Trophoblast cell (in vitro differentiated cells and primary cell): ENCODE data around the gene SZRD1.

Experiments
- DNase-seq, 2 donors: peaks; one replicate each; pipeline ENCODE4 v3.0.0-alpha.2; 2016
- H2AFZ ChIP-seq: 2 replicates; pipeline ENCODE4 v1.6.1; 2013; ENCODE audit warnings: low read length, moderate library complexity, mild to moderate bottlenecking; ENCODE audit not compliant: insufficient read depth, poor library complexity
- H2AK5ac ChIP-seq: 2 replicates; pipeline ENCODE4 v1.6.1; 2013; ENCODE audit warnings: mild to moderate bottlenecking, low read length
- H2BK120ac ChIP-seq: 2 replicates; pipeline ENCODE4 v1.6.1; 2013; ENCODE audit warnings: low read length, mild to moderate bottlenecking, moderate library complexity; ENCODE audit not compliant: insufficient read depth, poor library complexity
- H2BK12ac ChIP-seq: 2 replicates; pipeline ENCODE4 v1.6.1; 2013; ENCODE audit warnings: mild to moderate bottlenecking, low read length, moderate library complexity
- H2BK5ac ChIP-seq: 2 replicates; pipeline ENCODE4 v1.6.1; 2013; ENCODE audit warnings: low read length, low read depth, moderate library complexity, mild to moderate bottlenecking; ENCODE audit not compliant: poor library complexity
- H3K14ac ChIP-seq: 2 replicates; pipeline ENCODE4 v1.6.1; 2013; ENCODE audit warnings: mild to moderate bottlenecking, low read length
- H3K18ac ChIP-seq: 2 replicates; pipeline ENCODE4 v1.6.1; 2013; ENCODE audit warnings: mild to moderate bottlenecking, low read length
- H3K23ac ChIP-seq: 2 replicates; pipeline ENCODE4 v1.6.1; 2013; ENCODE audit warnings: low read length
- H3K27ac ChIP-seq: 2 replicates; pipeline ENCODE4 v1.5.1; 2013; ENCODE audit warnings: low read depth, mild to moderate bottlenecking, inconsistent platforms, low read length, moderate library complexity
- H3K27me3 ChIP-seq: 2 replicates; pipeline ENCODE4 v1.6.1; 2013; ENCODE audit warnings: inconsistent platforms, mild to moderate bottlenecking, low read length, moderate library complexity; ENCODE audit not compliant: insufficient read depth
- H3K36me3 ChIP-seq, 2 experiments: 1 replicate in 1 of 2; 2 replicates in 1 of 2; pipeline ENCODE4 v1.6.1; 2013; ENCODE audit warnings: low read length in 2 of 2, mild to moderate bottlenecking in 2 of 2, moderate library complexity in 1 of 2; ENCODE audit not compliant: insufficient read depth in 2 of 2, control insufficient read depth in 1 of 2
- H3K4ac ChIP-seq: 2 replicates; pipeline ENCODE4 v1.6.1; 2013; ENCODE audit warnings: low read depth, mild to moderate bottlenecking, low read length, moderate library complexity
- H3K4me1 ChIP-seq, 2 experiments: 1 replicate in 1 of 2; 2 replicates in 1 of 2; pipeline ENCODE4 v1.6.1; 2013; ENCODE audit warnings: low read length in 2 of 2, mild to moderate bottlenecking in 2 of 2, moderate library complexity in 1 of 2; ENCODE audit not compliant: insufficient read depth in 2 of 2, control insufficient read depth in 1 of 2
- H3K4me2 ChIP-seq: 2 replicates; pipeline ENCODE4 v1.6.1; 2013; ENCODE audit warnings: inconsistent platforms, mild to moderate bottlenecking, low read length, moderate library complexity
- H3K4me3 ChIP-seq: 2 replicates; pipeline ENCODE4 v1.5.1; 2013; ENCODE audit warnings: mild to moderate bottlenecking, low read depth, low read length, inconsistent platforms
- H3K79me1 ChIP-seq: one replicate; pipeline ENCODE4 v1.6.1; 2013; ENCODE audit warnings: low read length
- H3K79me2 ChIP-seq: 2 replicates; pipeline ENCODE4 v1.6.1; 2013; ENCODE audit warnings: low read length, mild to moderate bottlenecking; ENCODE audit not compliant: control insufficient read depth, insufficient read depth, poor library complexity
- H3K9ac ChIP-seq: 2 replicates; pipeline ENCODE4 v1.6.1; 2013; ENCODE audit warnings: mild to moderate bottlenecking, low read length
- H3K9me3 ChIP-seq: 2 replicates; pipeline ENCODE4 v1.6.1; 2013; ENCODE audit warnings: low read depth, mild to moderate bottlenecking, control low read depth, inconsistent platforms, low read length; ENCODE audit not compliant: insufficient read depth
- H4K12ac ChIP-seq: 2 replicates; pipeline ENCODE4 v1.6.1; 2013; ENCODE audit warnings: low read depth, mild to moderate bottlenecking, low read length, moderate library complexity
- H4K8ac ChIP-seq: 2 replicates; pipeline ENCODE4 v1.6.1; 2013; ENCODE audit warnings: low read depth, mild to moderate bottlenecking, low read length, moderate library complexity
- H4K91ac ChIP-seq: one replicate; pipeline ENCODE4 v1.6.1; 2013; ENCODE audit warnings: low read depth, mild to moderate bottlenecking, low read length, moderate library complexity
- WGBS: extraction: QIAGEN DNeasy Blood & Tissue Kit; methylation state at CpG from one replicate; pipeline ENCODE4 v1.1.7; 2013; ENCODE audit warnings: missing lambda C conversion rate; ENCODE audit not compliant: insufficient read length, insufficient coverage; ENCODE audit errors: extremely low coverage; 5-methylcytosine and 5-hydroxymethylcytosine counted together

Gene SZRD1

GRCh38 chr1:16326833-16327404 is 40.1 kb upstream of the SZRD1 start:
- H3K23ac ChIP-seq = no peak overlapping the region
- no peaks in the 10 kb centered on the region for H3K79me2 ChIP-seq
- H2BK120ac ChIP-seq = no peak overlapping the region
- H3K9ac ChIP-seq = no peak overlapping the region
- no peak overlapping the region for H3K4ac ChIP-seq
- H4K8ac ChIP-seq = no peak overlapping the region
- WGBS = no CpG with 5 or more reads among the region's 5 CpGs
- no peak overlapping the region for H4K91ac ChIP-seq
- H2AFZ ChIP-seq = no peak overlapping the region
- peaks cover 0 to 2% of the 10 kb centered on the region in 2 experiments for H3K4me1 ChIP-seq
- no peak overlapping the region for H3K14ac ChIP-seq
- no peak overlapping the region for H3K4me2 ChIP-seq
- H2BK12ac ChIP-seq = no peak overlapping the region
- H3K4me3 ChIP-seq = no peak overlapping the region
- H3K79me1 ChIP-seq = no peaks in the 10 kb centered on the region
- H3K27ac ChIP-seq = no peak overlapping the region
- no peak overlapping the region for H4K12ac ChIP-seq
- H3K27me3 ChIP-seq = no peaks in the 10 kb centered on the region
- peaks cover 0 to 2% of the 10 kb centered on the region in 2 experiments for H3K36me3 ChIP-seq
- no peak overlapping the region for H2BK5ac ChIP-seq
- H3K18ac ChIP-seq = no peak overlapping the region
- no peak overlapping the region for H2AK5ac ChIP-seq
- H3K9me3 ChIP-seq = no peaks in the 10 kb centered on the region
- no peak for DNase-seq

GRCh38 chr1:16334655-16335340 is 32.2 kb upstream of the SZRD1 start:
- no peak overlapping the region for H2AK5ac ChIP-seq
- peaks cover 0 to 2% of the 10 kb centered on the region in 2 experiments for H3K36me3 ChIP-seq
- no peaks in the 10 kb centered on the region for H3K4me1 ChIP-seq
- H3K79me1 ChIP-seq = no peaks in the 10 kb centered on the region
- H3K4me3 ChIP-seq = no peak overlapping the region
- no peak overlapping the region for H4K12ac ChIP-seq
- H3K18ac ChIP-seq = no peak overlapping the region
- H2BK12ac ChIP-seq = no peak overlapping the region
- H3K27me3 ChIP-seq = no peaks in the 10 kb centered on the region
- H2BK120ac ChIP-seq = no peak overlapping the region
- no peak overlapping the region for H4K8ac ChIP-seq
- no peak overlapping the region for H3K4ac ChIP-seq
- no peak overlapping the region for H3K9ac ChIP-seq
- H2AFZ ChIP-seq = no peak overlapping the region
- peak in 1 of 2 donors; percentile 14 for DNase-seq
- H3K4me2 ChIP-seq = no peak overlapping the region
- no peak overlapping the region for H3K23ac ChIP-seq
- no peak overlapping the region for H4K91ac ChIP-seq
- no CpG with 5 or more reads among the region's 7 CpGs for WGBS
- H3K79me2 ChIP-seq = no peaks in the 10 kb centered on the region
- H3K27ac ChIP-seq = no peak overlapping the region
- no peaks in the 10 kb centered on the region for H3K9me3 ChIP-seq
- no peak overlapping the region for H2BK5ac ChIP-seq
- no peak overlapping the region for H3K14ac ChIP-seq

GRCh38 chr1:16338961-16339360 is 28.1 kb upstream of the SZRD1 start:
- WGBS = 100% methylated on average over 1 of the region's 5 CpGs
- Histone ChIP-seq H2BK5ac (no peak overlapping the region), H4K12ac (no peak overlapping the region), H3K36me3 (peaks cover 2 to 4% of the 10 kb centered on the region in 2 experiments), H3K79me2 (peaks cover 2% of the 10 kb centered on the region), H3K9ac (no peak overlapping the region), H4K8ac (no peak overlapping the region), H2AFZ (no peak overlapping the region), H3K27me3 (no peaks in the 10 kb centered on the region), H3K4me1 (no peaks in the 10 kb centered on the region), H2BK12ac (no peak overlapping the region), H3K23ac (no peak overlapping the region), H3K27ac (no peak overlapping the region), H3K4ac (no peak overlapping the region), H3K9me3 (no peaks in the 10 kb centered on the region), H3K4me2 (no peak overlapping the region), H2BK120ac (no peak overlapping the region), H4K91ac (no peak overlapping the region), H3K79me1 (no peaks in the 10 kb centered on the region), H3K14ac (no peak overlapping the region), H3K18ac (no peak overlapping the region), H2AK5ac (no peak overlapping the region), H3K4me3 (no peak overlapping the region)
- DNase-seq = no peak

- Histone ChIP-seq H3K23ac (no peak overlapping the region), H3K18ac (no peak overlapping the region), H2AK5ac (no peak overlapping the region), H3K27me3 (no peaks in the 10 kb centered on the region), H2BK5ac (no peak overlapping the region), H3K36me3 (peaks cover 2 to 4% of the 10 kb centered on the region in 2 experiments), H2BK120ac (no peak overlapping the region), H4K12ac (no peak overlapping the region), H4K8ac (no peak overlapping the region), H3K9ac (no peak overlapping the region), H3K4ac (no peak overlapping the region), H3K79me1 (no peaks in the 10 kb centered on the region), H2BK12ac (no peak overlapping the region), H3K14ac (no peak overlapping the region), H2AFZ (no peak overlapping the region), H3K4me1 (no peaks in the 10 kb centered on the region), H3K4me2 (no peak overlapping the region), H3K27ac (no peak overlapping the region), H3K4me3 (no peak overlapping the region), H4K91ac (no peak overlapping the region), H3K79me2 (peaks cover 2% of the 10 kb centered on the region), H3K9me3 (no peaks in the 10 kb centered on the region)
- no CpG with 5 or more reads among the region's 1 CpG for WGBS
- no peak for DNase-seq
Observed at GRCh38 chr1:16340673-16341072, 26.4 kb upstream of the SZRD1 start.
